Right lung (tissue), 5 donors: ENCODE results near the gene HSPA4. TPM values are rescaled to one million over a fixed set of nuclear protein-coding genes. Genes with fewer than 3 reads are reported as not detected.
A peak's percentile ranks its signal among the peaks of the same experiment; 100 is the strongest.
"Not testable (repeated sequence)": the region's sequence is repeated elsewhere in the genome, so short reads cannot be mapped to it uniquely, and the experiment has no call there.

ENCODE experiments used
- DNase-seq, 2 donors: peaks; one replicate each; pipeline ENCODE4 v3.0.0-alpha.2; 2013
- polyA plus RNA-seq, 5 donors: library from polyadenylated mRNA; unstranded; fragments of 120-200 nt; gene quantifications; one replicate each; pipeline versions ENCODE4 v1.2.1 to v1.2.3, GENCODE V29; 2013; ENCODE audit warnings: inconsistent platforms in 1 of 5, low replicate concordance in 1 of 5; ENCODE audit not compliant: insufficient read length in 5 of 5, insufficient read depth in 1 of 5

The HSPA4 gene
- polyA plus RNA-seq, 5 donors: 75.2 to 116 (median 93.0) TPM

- DNase-seq: no peak
These were observed 2.7 kb upstream of the HSPA4 start for GRCh38 chr5:133048993-133049725.

GRCh38 chr5:133049726-133050048, 2.1 kb upstream of the HSPA4 start:
- no peak for DNase-seq

GRCh38 chr5:133050521-133050920, 1.3 kb upstream of the HSPA4 start:
- no peak for DNase-seq

GRCh38 chr5:133051061-133051541, 712 bp upstream of the HSPA4 start:
- DNase-seq: no peak

GRCh38 chr5:133052317-133053175, 733 bp downstream of the HSPA4 start:
- DNase-seq: peak; percentile 20 to 45

- no peak for DNase-seq
These were observed 1.6 kb downstream of the HSPA4 start for GRCh38 chr5:133053448-133053847.

- no peak for DNase-seq
These were observed 3.1 kb downstream of the HSPA4 start for GRCh38 chr5:133054697-133055471.

- no peak for DNase-seq
These were observed 5.1 kb downstream of the HSPA4 start for GRCh38 chr5:133056891-133057290.

- DNase-seq: no peak
These were observed 7.8 kb downstream of the HSPA4 start for GRCh38 chr5:133059621-133060020.

GRCh38 chr5:133062276-133062675, 10.5 kb downstream of the HSPA4 start:
- no peak for DNase-seq

- DNase-seq: no peak
These were observed 12.2 kb downstream of the HSPA4 start for GRCh38 chr5:133063965-133064364.

GRCh38 chr5:133065471-133065870, 13.7 kb downstream of the HSPA4 start:
- DNase-seq: no peak

- DNase-seq: no peak
These were observed 14.2 kb downstream of the HSPA4 start for GRCh38 chr5:133066045-133066444.

GRCh38 chr5:133072021-133072420, 20.2 kb downstream of the HSPA4 start:
- no peak for DNase-seq

- DNase-seq: no peak
These were observed 24.0 kb downstream of the HSPA4 start for GRCh38 chr5:133075572-133076536.

GRCh38 chr5:133079048-133079447, 27.2 kb downstream of the HSPA4 start:
- DNase-seq: no peak

- DNase-seq: no peak
These were observed 29.2 kb downstream of the HSPA4 start for GRCh38 chr5:133081036-133081435.

GRCh38 chr5:133081703-133082102, 29.9 kb downstream of the HSPA4 start:
- DNase-seq: no peak

GRCh38 chr5:133082128-133082527, 30.3 kb downstream of the HSPA4 start:
- DNase-seq: no peak

GRCh38 chr5:133083901-133084300, 32.1 kb downstream of the HSPA4 start:
- DNase-seq: no peak

GRCh38 chr5:133085171-133085570, 33.4 kb downstream of the HSPA4 start:
- DNase-seq: not testable (repeated sequence)
